Measurements from ENCODE around the gene SLC29A3. TPM values are rescaled to one million over a fixed set of nuclear protein-coding genes. Genes with fewer than 3 reads are reported as not detected.
A peak's percentile ranks its signal among the peaks of the same experiment; 100 is the strongest.

SLC29A3 gene
- total RNA-seq, 4 donors from 2014 or later: 2.5 to 6.8 (median 5.8) TPM

DNA sequence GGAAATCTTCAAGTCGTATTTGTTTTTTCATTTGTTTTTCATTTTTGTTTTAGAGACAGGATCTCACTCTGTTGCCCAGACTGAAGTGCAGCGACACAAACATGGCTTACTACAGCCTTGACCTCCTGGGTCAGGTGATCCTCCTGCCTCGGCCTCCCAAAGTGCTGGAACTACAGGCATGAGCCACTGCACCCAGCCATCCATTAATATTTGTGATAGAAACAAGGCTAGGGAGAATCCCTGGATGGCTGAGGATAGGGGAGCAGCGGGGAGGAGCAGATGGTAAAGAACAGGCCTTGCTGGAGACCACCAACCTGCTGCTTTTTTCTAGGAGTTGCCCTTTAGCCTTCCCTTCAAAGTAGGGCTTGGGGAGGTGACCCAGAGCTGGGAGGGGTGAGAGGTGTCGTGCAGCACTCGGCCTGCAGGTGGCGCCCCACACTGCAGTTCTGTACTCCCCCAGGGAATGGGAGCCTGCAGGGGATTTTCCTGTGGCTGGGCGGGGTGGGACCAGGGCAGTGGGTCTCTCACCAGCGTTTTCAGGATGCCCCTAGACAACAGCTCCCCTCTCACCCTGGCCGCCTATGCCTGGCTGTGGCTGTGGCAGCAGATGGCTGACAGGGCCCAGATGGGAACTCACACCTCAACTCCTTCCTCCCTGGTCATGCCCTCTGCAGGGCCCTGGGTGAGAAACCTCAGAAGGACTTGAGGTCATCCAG, 65.1 kb downstream of the SLC29A3 start:
- TF ChIP-seq CTCF (IDR thresholded peaks at IDR 0.05): peak in 2 of 3 donors; percentile 8 to 83
- DNase-seq (ENCODE audit: low spot score) (peak; percentile 80), ATAC-seq (ENCODE audit: low FRiP score) (peak; percentile 81)

DNA sequence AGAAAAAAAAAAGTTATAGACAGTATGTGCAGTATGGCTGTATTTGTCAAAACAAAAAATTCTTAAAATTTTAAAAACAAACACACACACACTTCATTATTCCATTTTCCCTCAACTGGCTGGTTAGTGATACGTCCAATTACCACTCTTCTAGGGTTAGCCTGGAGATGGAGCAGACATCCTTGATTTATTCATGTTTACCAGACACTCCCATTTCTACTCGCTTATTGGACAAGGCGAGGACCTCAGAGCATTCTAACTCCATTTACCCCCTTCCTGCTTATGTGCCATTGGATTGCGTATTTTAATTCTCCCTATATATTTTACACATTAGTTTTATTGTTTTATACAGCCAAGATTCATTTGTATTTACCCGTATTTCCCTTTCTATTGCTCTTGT, 69.1 kb downstream of the SLC29A3 start:
- DNase-seq (ENCODE audit: low spot score) (no peak), ATAC-seq (ENCODE audit: low FRiP score) (no peak)
- no peak for TF ChIP-seq CTCF (IDR thresholded peaks at IDR 0.05)

DNA sequence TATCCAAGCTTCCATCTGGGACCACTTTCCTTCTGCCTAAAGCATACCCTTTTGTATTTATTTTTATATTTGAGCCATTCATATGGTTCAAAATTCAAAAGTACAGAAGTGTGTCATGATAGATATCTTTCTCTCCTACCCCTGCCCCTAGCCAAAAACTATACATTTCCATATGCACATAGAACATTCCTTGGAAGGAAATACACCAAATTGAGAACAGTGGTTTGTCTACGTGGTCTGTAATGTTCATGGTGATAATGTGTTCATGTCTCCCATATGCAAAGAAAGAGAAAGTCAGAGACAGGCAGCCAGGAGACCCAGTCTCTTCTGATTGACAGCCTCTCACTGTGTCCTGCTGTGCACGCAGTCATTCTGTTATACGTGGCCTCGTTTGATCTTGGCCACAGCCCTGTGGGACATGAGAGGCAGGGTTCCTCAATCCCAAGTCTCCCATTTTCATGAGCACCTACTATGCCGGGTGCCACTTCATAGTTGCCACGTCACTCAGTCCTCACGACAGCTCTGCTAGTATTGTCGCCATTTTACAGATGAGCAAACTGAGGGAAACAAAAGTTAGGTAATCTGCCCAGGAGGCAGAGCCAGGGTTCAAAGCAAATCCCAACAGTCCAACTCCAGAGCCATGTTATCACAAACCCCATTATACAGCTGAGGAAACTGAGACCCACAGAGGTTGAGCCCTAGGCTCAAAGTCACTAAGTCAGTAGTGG, 69.7 kb downstream of the SLC29A3 start:
- no peak for DNase-seq (ENCODE audit: low spot score)
- ATAC-seq (ENCODE audit: low FRiP score): no peak
- TF ChIP-seq CTCF (IDR thresholded peaks at IDR 0.05): no peak

DNA sequence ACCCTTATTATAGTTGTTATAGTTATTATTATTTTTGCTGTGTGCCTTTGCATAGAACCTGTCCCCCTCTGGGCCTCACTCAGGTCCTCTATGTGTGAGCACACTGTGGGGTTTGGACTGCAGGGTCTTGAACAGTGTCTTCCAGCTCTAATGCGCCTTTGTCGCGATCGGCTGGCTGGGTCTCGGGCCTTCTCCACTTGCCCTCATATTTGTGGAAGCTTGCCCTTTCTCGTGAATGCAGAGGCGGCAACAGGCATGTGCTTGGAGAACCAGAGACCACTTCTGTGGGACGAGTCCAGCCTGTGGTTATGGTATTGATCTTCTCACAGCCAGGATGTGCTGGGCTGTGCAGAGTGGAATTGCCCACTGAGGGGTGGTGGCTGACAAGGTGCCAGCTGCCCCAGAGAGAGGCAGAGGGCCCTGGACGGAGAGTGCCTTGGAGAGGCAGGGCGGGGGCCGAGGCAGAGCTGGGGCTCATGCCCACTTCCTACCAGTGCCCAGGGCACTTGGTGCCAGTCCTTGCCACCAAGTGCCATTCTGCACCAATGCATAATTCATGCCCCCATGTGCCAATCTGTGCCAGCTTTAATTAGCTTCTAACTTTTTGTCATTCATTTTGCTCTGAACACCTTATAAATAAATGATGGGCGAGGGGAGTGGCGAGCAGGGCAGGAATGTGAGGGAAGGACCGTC, 70.9 kb downstream of the SLC29A3 start:
- DNase-seq (ENCODE audit: low spot score) (no peak), ATAC-seq (ENCODE audit: low FRiP score) (no peak)
- TF ChIP-seq CTCF (IDR thresholded peaks at IDR 0.05): no peak

- no peak for TF ChIP-seq CTCF (IDR thresholded peaks at IDR 0.05)
- no peak for ATAC-seq (ENCODE audit: low FRiP score)
- no peak for DNase-seq (ENCODE audit: low spot score)
Measured at GRCh38 chr10:71390461-71390835, 71.4 kb downstream of the SLC29A3 start.

DNA sequence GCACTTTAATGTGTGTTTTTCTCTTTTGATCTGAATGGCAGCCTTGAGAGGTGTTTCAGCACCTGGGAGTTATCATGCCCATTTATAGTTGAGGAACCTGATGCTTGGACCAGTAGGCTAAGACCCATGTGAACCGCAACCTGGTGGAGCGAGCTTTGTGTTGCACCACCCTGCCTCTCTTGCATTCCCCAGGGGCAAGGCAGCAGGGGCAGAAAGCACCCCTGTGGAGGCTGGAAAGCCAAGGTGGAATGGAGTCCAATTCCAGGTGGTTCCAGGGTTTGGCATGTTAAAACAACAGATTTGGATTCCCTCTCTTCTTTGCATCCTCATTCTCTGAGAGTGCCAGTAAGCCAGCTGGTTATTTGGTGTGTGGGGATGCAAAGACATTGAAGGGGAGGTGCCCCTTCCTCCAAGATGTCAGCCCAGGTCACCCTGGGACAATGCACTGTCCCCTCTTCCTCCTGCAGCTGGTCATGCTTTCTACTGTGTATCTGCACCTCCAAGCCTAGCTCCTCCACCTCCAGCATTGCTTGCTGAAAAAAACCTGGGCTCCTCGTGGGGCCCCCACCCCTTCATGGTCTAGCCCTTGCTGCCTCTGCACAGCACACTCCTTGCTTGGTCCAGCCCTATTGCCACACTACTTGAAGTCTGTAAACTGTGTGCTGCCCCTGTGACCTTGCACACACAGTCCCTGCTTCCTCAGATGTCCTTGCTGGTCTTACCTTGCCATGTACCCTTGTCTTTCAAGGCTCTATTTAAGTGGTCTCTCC, 72.0 kb downstream of the SLC29A3 start:
- TF ChIP-seq CTCF (IDR thresholded peaks at IDR 0.05): no peak
- no peak for ATAC-seq (ENCODE audit: low FRiP score)
- no peak for DNase-seq (ENCODE audit: low spot score)
